K562 (cell line): ENCODE data around the gene CNTD1. TPM values are rescaled to one million over a fixed set of nuclear protein-coding genes. Genes with fewer than 3 reads are reported as not detected.
A peak's percentile ranks its signal among the peaks of the same experiment; 100 is the strongest.

ENCODE experiments used
- ATF7 ChIP-seq: fragments of 450-650 bp; IDR thresholded peaks from 2 replicates; pipeline ENCODE4 v1.7.1; 2014; ENCODE audit warnings: mild to moderate bottlenecking, moderate library complexity
- CHD1 ChIP-seq: fragments of 200-600 bp; sonication (generic); IDR thresholded peaks from one replicate; pipeline ENCODE4 v1.6.1; 2012; ENCODE audit warnings: mild to moderate bottlenecking, moderate library complexity, low read length, inconsistent platforms
- CREM ChIP-seq: IDR thresholded peaks from 2 replicates; pipeline ENCODE4 v1.6.1; 2014; ENCODE audit warnings: antibody characterized with exemption, low read depth
- ETV5 ChIP-seq: sonication (generic); formaldehyde crosslinking; IDR thresholded peaks from 2 replicates; pipeline ENCODE4 v1.4.0; 2020; ENCODE audit warnings: low read depth, mild to moderate bottlenecking, missing genetic modification reagents
- GATAD2B ChIP-seq: fragments of 450-650 bp; IDR thresholded peaks from 2 replicates; pipeline ENCODE4 v1.6.1; 2017; ENCODE audit warnings: mild to moderate bottlenecking, borderline replicate concordance
- IRF2 ChIP-seq: sonication (generic); formaldehyde crosslinking; IDR thresholded peaks from 2 replicates; pipeline ENCODE4 v1.8.1; 2022; ENCODE audit warnings: mild to moderate bottlenecking, missing genetic modification reagents
- MYBL2 ChIP-seq, 2 experiments: fragments of 450-650 bp in 1 of 2; sonication (generic) in 1 of 2; formaldehyde crosslinking in 1 of 2; IDR thresholded peaks; 2 replicates each; pipeline versions ENCODE4 v1.6.1 to v1.8.1; 2017 to 2022; ENCODE audit warnings: borderline replicate concordance in 1 of 2, inconsistent platforms in 1 of 2, low read depth in 1 of 2, mild to moderate bottlenecking in 1 of 2, missing genetic modification reagents in 1 of 2, moderate library complexity in 1 of 2
- PHF21A ChIP-seq: fragments of 450-650 bp; IDR thresholded peaks from 2 replicates; pipeline ENCODE4 v1.6.1; 2017; ENCODE audit warnings: low read depth, borderline replicate concordance
- POU5F1 ChIP-seq: fragments of 150-350 bp; IDR thresholded peaks from 2 replicates; pipeline ENCODE4 v1.6.1; 2014; ENCODE audit warnings: borderline replicate concordance, low read length, low read depth, mild to moderate bottlenecking; ENCODE audit not compliant: partially characterized antibody
- PURB ChIP-seq: sonication (generic); formaldehyde crosslinking; IDR thresholded peaks from 2 replicates; pipeline ENCODE4 v1.9.0; 2021; ENCODE audit warnings: low read depth, mild to moderate bottlenecking, missing genetic modification reagents
- SMAD4 ChIP-seq: fragments of 250-450 bp; sonication (Bioruptor Pico); conservative IDR thresholded peaks from 2 replicates; pipeline ENCODE4 v1.8.0; 2021; ENCODE audit warnings: inconsistent platforms, mild to moderate bottlenecking, moderate library complexity
- SMARCB1 ChIP-seq: IDR thresholded peaks from 2 replicates; pipeline ENCODE4 v1.6.1; 2011; ENCODE audit warnings: improper control_type of control experiment, low read depth; ENCODE audit not compliant: insufficient read length
- SMARCE1 ChIP-seq: fragments of 450-650 bp; IDR thresholded peaks from 2 replicates; pipeline ENCODE4 v1.7.1; 2016; ENCODE audit warnings: mild to moderate bottlenecking
- TSC22D4 ChIP-seq: fragments of 450-650 bp; IDR thresholded peaks from 2 replicates; pipeline ENCODE4 v1.6.1; 2016; ENCODE audit warnings: missing genetic modification characterization, missing biosample characterization, control low read depth
- XRCC4 ChIP-seq: IDR thresholded peaks from one replicate; pipeline ENCODE4 v1.6.1; 2011; ENCODE audit not compliant: insufficient read depth, insufficient read length; ENCODE audit errors: extremely low read depth
- ZBTB17 ChIP-seq: fragments of 450-650 bp; formaldehyde crosslinking; IDR thresholded peaks from 2 replicates; pipeline ENCODE4 v1.4.0; 2020; ENCODE audit warnings: mild to moderate bottlenecking
- ZBTB2 ChIP-seq: fragments of 450-650 bp; IDR thresholded peaks from 2 replicates; pipeline ENCODE4 v1.6.1; 2016; ENCODE audit warnings: antibody characterized with exemption
- ZBTB34 ChIP-seq: fragments of 250-450 bp; sonication (Bioruptor Pico); IDR thresholded peaks from 2 replicates; pipeline ENCODE4 v1.8.0; 2021; ENCODE audit warnings: mild to moderate bottlenecking, moderate library complexity
- ZNF146 ChIP-seq: IDR thresholded peaks from one replicate; pipeline ENCODE4 v1.6.1; 2018; ENCODE audit warnings: missing compliant biosample characterization; ENCODE audit not compliant: unreplicated experiment
- ZNF444 ChIP-seq: fragments of 250-450 bp; sonication (Bioruptor Pico); IDR thresholded peaks from 2 replicates; pipeline ENCODE4 v1.4.0; 2020; ENCODE audit warnings: mild to moderate bottlenecking, moderate library complexity
- ZNF445 ChIP-seq: fragments of 250-450 bp; sonication (Bioruptor Pico); IDR thresholded peaks from 2 replicates; pipeline ENCODE4 v1.4.0; 2020; ENCODE audit warnings: low read depth, mild to moderate bottlenecking, moderate library complexity
- ZNF518B ChIP-seq: fragments of 250-450 bp; sonication (Bioruptor Pico); IDR thresholded peaks from 2 replicates; pipeline ENCODE4 v1.5.0; 2021; ENCODE audit warnings: mild to moderate bottlenecking, moderate library complexity
- polyA plus RNA-seq, 8 experiments: library from polyadenylated mRNA; depleted of rRNA in 4 of 8; stranded (reverse) in 5 of 8; unstranded in 3 of 8; fragments of >200 nt; fragmentation: Nextera tagmentation in 2 of 8; fragmentation: Illumina TruSeq in 1 of 8; extraction: Ambion mirVana in 2 of 8; extraction: Trizol in 1 of 8; gene quantifications; 2 replicates each; pipeline versions ENCODE4 v1.2.1 to v1.2.3, GENCODE V29; 2011 to 2014; ENCODE audit warnings: inconsistent platforms in 1 of 8, missing spikeins in 1 of 8
- total RNA-seq, 7 experiments: library from RNA; depleted of rRNA in 6 of 7; stranded (reverse); fragments of >200 nt in 6 of 7; fragmentation: Illumina TruSeq in 2 of 7; extraction: Trizol in 2 of 7; gene quantifications; 2 replicates each; pipeline versions ENCODE4 v1.2.1 to v1.2.3, GENCODE V29; 2011 to 2021; ENCODE audit warnings: low replicate concordance in 1 of 7

The CNTD1 gene
- total and polyA plus RNA-seq, 9 of the 15 experiments (the other 6 are each of a cell fraction or from before 2014, with no cell fraction given), result 0.12 to 0.86 (median 0.41) TPM; not detected in 1

- TF ChIP-seq MYBL2 (IDR thresholded peaks at IDR 0.05; ENCODE audit: low read depth) (peak; percentile 23; the same call in 1 of the 2 replicates), MYBL2 (CRISPR knock-in tag; IDR thresholded peaks at IDR 0.05; ENCODE audit: borderline replicate concordance) (no peak), CHD1 (no peak), SMAD4 (CRISPR knock-in tag) (0 out of 2 replicates have a peak, but pooled peaks have one; percentile 32), ZNF444 (CRISPR knock-in tag) (no peak), ZBTB34 (no peak), TSC22D4 (no peak), SMARCB1 (no peak), PURB (no peak), ZNF146 (no peak), CREM (peak; percentile 81), PHF21A (no peak), ETV5 (CRISPR knock-in tag) (no peak), POU5F1 (no peak), ZNF518B (CRISPR knock-in tag) (no peak), IRF2 (no peak), ZBTB2 (peak; percentile 79), ATF7 (peak; percentile 60), ZNF445 (CRISPR knock-in tag) (no peak), GATAD2B (no peak), XRCC4 (no peak), ZBTB17 (CRISPR knock-in tag) (no peak), SMARCE1 (no peak)
Measured at GRCh38 chr17:42798383-42799380, at the start of gene CNTD1, which contains the start of gene COA3 (continued).
